Uterus (tissue), 4 donors: Measurements from ENCODE around the gene NABP2. TPM values are rescaled to one million over a fixed set of nuclear protein-coding genes. Genes with fewer than 3 reads are reported as not detected.

Experiments
- DNase-seq, 2 donors: peaks; one replicate each; pipeline ENCODE4 v3.0.0-alpha.2; 2019 to 2020
- H3K27ac ChIP-seq, 2 donors: fragments of 200-600 bp; sonication (generic); 1 replicate in 1 of 2; 2 replicates in 1 of 2; pipeline ENCODE4 v1.5.1; 2016 to 2018
- H3K27me3 ChIP-seq, 2 donors: fragments of 200-600 bp; sonication (generic); one replicate each; pipeline ENCODE4 v1.5.1; 2018 to 2019; ENCODE audit warnings: control low read depth in 1 of 2
- H3K36me3 ChIP-seq, 2 donors: fragments of 200-600 bp; sonication (generic); one replicate each; pipeline ENCODE4 v1.5.1; 2019; ENCODE audit warnings: control low read depth in 1 of 2
- H3K4me1 ChIP-seq, 2 donors: fragments of 200-600 bp; sonication (generic); one replicate each; pipeline ENCODE4 v1.5.1; 2018 to 2019; ENCODE audit warnings: control low read depth in 1 of 2
- H3K4me3 ChIP-seq, 2 donors: fragments of 200-600 bp; sonication (generic); 1 replicate in 1 of 2; 2 replicates in 1 of 2; pipeline ENCODE4 v1.5.1; 2018 to 2019; ENCODE audit warnings: mild to moderate bottlenecking in 1 of 2
- H3K9me3 ChIP-seq, 2 donors: fragments of 200-600 bp; sonication (generic); one replicate each; pipeline ENCODE4 v1.5.1; 2019; ENCODE audit warnings: control low read depth in 1 of 2
- POLR2A ChIP-seq, 2 donors: fragments of 450-650 bp; IDR thresholded peaks; one replicate each; pipeline ENCODE4 v1.6.1; 2016; ENCODE audit warnings: antibody characterized with exemption in 2 of 2, mild to moderate bottlenecking in 1 of 2, moderate library complexity in 1 of 2
- intact Hi-C: fragments of 100-400 bp; cut with DNase I; formaldehyde crosslinking; loops from one replicate; pipeline ENCODE4 v1.15.1; 2023; ENCODE audit warnings: low total_unique reads
- total RNA-seq, 4 donors: library from RNA; depleted of rRNA in 3 of 4; stranded (reverse); fragments of >200 nt in 3 of 4; gene quantifications; one replicate each; pipeline versions ENCODE4 v1.1.0 to v1.2.4, GENCODE V29; 2014 to 2023
- TF ChIP-seq, protein P1 (sequence below), 4 experiments: fragments of 200-600 bp in 2 of 4; fragments of 450-650 bp in 2 of 4; sonication (generic) in 2 of 4; IDR thresholded peaks; one replicate each; pipeline ENCODE4 v1.5.1; 2016 to 2019; ENCODE audit warnings: antibody characterized with exemption in 4 of 4, mild to moderate bottlenecking in 2 of 4, moderate library complexity in 1 of 4
- donor health status: DM: yes; HTN: yes; CAD: no.

Gene NABP2
- 10 to 100 TPM in 2 of 4 donors, 1 to 10 TPM in 2; 5.0 to 28.4 (median 12.2) TPM for total RNA-seq

DNA sequence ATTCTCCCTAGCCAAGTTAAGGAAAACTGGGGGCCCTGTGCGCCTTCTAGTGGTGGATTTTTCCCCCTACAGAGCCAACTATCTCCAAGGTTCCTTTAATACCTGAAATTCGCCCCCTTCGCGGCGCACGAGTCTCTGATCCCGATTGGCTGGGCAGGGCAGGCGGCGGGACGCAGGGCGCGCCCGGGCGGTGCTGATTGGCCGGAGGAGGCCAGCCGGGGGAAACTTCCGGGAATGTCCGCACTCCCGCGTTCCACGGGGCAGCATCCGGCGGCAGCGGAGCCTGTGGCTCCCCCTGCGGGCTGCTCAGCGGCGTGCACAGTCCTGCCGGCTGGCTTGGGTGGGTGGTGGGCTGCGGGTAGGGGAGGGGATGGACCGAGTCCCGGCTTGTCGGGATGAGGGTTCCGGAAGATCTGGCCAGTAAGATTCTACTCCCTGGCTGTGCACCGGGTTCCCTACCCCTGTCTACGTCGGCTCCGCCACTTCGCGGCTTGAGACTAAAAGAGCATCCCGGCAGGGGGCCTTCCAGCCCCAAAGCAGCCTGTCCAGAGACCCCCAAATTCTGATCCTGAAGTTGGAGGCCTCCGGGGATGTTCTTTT is at the start of gene NABP2:
Gene NABP2 (plus strand): TSS at position 241 of the 600 bp plus-strand sequence. CDS start 515 bp downstream, outside the sequence.
- peak; percentile 98 for DNase-seq
- H3K27me3 ChIP-seq: no peaks in the 10 kb centered on the region
- intact Hi-C loops: loop anchor here (5.0 kb wide), 1 partner anchor 107 kb away; the partner anchor contains the start of genes RPL41 and ZC3H10
- TF ChIP-seq, protein P1, sequence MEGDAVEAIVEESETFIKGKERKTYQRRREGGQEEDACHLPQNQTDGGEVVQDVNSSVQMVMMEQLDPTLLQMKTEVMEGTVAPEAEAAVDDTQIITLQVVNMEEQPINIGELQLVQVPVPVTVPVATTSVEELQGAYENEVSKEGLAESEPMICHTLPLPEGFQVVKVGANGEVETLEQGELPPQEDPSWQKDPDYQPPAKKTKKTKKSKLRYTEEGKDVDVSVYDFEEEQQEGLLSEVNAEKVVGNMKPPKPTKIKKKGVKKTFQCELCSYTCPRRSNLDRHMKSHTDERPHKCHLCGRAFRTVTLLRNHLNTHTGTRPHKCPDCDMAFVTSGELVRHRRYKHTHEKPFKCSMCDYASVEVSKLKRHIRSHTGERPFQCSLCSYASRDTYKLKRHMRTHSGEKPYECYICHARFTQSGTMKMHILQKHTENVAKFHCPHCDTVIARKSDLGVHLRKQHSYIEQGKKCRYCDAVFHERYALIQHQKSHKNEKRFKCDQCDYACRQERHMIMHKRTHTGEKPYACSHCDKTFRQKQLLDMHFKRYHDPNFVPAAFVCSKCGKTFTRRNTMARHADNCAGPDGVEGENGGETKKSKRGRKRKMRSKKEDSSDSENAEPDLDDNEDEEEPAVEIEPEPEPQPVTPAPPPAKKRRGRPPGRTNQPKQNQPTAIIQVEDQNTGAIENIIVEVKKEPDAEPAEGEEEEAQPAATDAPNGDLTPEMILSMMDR (IDR thresholded peaks at IDR 0.05): peak; percentile 84 to 98 (median 94)
- TF ChIP-seq POLR2A (IDR thresholded peaks at IDR 0.05): peak; percentile 51 to 60
- H3K4me3 ChIP-seq: peak within 1 kb of the TSS; percentile 59 to 60
- H3K9me3 ChIP-seq: no peaks in the 10 kb centered on the region
- no peaks in the 10 kb centered on the region for H3K36me3 ChIP-seq
- H3K4me1 ChIP-seq: peaks cover 8% of the 10 kb centered on the region in 2 donors
- H3K27ac ChIP-seq: peak within 1 kb of the TSS; percentile 98 to 99

DNA sequence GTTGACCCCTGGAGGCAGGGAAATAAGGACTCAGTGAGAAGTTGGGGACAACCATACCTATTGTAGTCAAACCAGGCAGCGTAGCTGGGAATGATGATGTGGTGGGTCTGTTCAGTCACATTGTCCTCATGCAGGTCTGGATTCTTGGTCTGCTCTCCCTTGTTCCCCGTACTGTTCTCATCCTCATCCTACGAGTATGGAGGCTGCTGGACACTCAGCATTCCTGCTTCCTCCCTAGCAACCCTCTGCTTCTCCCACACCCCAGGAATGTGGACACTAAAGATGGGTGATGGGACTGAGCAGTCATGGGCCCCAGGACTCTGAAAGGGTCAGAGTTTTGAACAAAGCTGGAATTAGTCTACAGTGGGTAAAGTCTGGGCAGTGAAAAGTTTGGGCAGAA is 45.8 kb upstream of the NABP2 start:
- H3K4me3 ChIP-seq: no peak overlapping the region
- H3K27ac ChIP-seq: no peak overlapping the region
- no peaks in the 10 kb centered on the region for H3K4me1 ChIP-seq
- no peaks in the 10 kb centered on the region for H3K36me3 ChIP-seq
- intact Hi-C loops: no loop called here
- no peaks in the 10 kb centered on the region for H3K9me3 ChIP-seq
- no peak for DNase-seq
- TF ChIP-seq, protein P1 (IDR thresholded peaks at IDR 0.05): no peak
- TF ChIP-seq POLR2A (IDR thresholded peaks at IDR 0.05): no peak
- no peaks in the 10 kb centered on the region for H3K27me3 ChIP-seq

DNA sequence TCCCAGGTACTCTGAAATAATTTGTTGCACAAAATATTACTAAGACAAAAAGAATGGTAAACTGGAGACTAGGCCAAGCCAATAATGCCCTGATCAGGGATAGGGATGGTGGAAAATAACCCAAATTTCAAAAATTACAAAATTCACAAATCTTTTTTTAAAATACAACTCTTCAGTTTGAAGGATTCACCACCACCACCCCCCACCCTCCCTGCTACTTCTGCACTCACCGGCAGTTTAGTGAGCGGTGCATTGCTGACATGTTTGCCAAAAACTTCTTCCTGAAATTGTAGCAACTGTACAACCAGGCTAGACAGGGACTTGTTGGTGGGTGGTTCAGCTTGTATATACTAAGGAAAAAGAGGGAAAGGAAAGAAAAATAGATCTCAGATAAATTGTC is 37.2 kb upstream of the NABP2 start:
- no peak for TF ChIP-seq POLR2A (IDR thresholded peaks at IDR 0.05)
- TF ChIP-seq, protein P1 (IDR thresholded peaks at IDR 0.05): no peak
- DNase-seq: no peak
- H3K27ac ChIP-seq: no peak overlapping the region
- H3K4me3 ChIP-seq: no peak overlapping the region
- no peaks in the 10 kb centered on the region for H3K36me3 ChIP-seq
- no peaks in the 10 kb centered on the region for H3K4me1 ChIP-seq
- intact Hi-C loops: no loop called here
- H3K27me3 ChIP-seq: no peaks in the 10 kb centered on the region
- no peaks in the 10 kb centered on the region for H3K9me3 ChIP-seq

DNA sequence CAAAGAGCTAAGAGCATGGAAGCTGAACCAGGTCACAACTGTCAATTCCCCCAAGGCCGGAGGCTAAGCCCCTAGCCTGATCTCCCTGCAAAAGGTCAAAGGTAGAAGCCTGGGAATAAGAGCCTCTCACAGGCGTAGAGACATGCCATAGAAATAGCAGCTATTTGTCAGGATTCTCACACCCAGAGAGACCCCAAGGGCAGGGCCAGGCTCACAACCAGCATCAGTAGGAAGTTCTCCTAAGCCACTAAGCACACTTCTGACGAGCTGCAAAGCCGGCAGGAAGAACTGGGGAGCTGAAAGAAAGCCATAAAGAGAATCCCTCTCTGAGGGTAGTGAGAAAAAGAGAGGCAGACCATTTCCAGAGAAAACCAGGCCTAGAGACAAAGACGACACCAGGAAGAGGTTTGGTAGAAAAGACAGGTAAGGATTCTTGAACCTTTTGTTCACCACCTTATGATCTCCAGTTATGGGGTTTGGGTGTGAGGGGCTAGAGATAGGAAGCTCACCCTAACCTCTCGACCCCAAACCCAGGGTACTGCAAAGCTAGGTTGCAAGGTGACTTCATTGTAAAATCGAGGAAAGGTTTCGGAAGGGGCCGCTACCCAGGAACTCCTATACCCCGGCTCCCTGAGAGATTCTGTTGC is 35.9 kb upstream of the NABP2 start:
- no peaks in the 10 kb centered on the region for H3K4me1 ChIP-seq
- intact Hi-C loops: no loop called here
- no peaks in the 10 kb centered on the region for H3K27me3 ChIP-seq
- H3K4me3 ChIP-seq: peak overlapping the region; percentile 69 to 94
- no peak for TF ChIP-seq POLR2A (IDR thresholded peaks at IDR 0.05)
- TF ChIP-seq, protein P1 (IDR thresholded peaks at IDR 0.05): no peak
- H3K27ac ChIP-seq: peak overlapping the region; percentile 98 to 99
- H3K36me3 ChIP-seq: no peaks in the 10 kb centered on the region
- no peaks in the 10 kb centered on the region for H3K9me3 ChIP-seq
- no peak for DNase-seq

DNA sequence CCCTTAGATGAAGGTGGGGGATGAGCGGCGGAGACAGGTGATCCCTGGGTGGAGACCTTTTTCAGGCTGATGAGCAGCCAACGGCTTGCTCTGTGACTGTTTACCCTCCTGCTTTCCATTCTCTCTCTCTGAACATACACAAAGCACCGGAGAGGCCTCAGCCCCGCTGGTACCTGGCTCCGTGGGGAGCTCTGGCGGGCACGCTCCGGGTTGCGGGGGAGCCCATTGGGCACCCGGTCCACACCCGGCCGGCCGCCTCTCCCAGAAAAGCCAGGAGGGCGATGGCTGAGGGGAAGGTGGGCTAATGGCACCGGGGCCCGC is 35.4 kb upstream of the NABP2 start:
- Histone ChIP-seq H3K27ac (peak overlapping the region; percentile 98 to 99), H3K4me3 (peak overlapping the region; percentile 69 to 94), H3K36me3 (no peaks in the 10 kb centered on the region), H3K9me3 (no peaks in the 10 kb centered on the region), H3K27me3 (no peaks in the 10 kb centered on the region), H3K4me1 (no peaks in the 10 kb centered on the region)
- DNase-seq: no peak
- intact Hi-C loops: no loop called here
- no peak for TF ChIP-seq POLR2A (IDR thresholded peaks at IDR 0.05)
- TF ChIP-seq, protein P1 (IDR thresholded peaks at IDR 0.05): no peak
